WERI-Rb-1 (cell line): Measurements from ENCODE around the gene CLEC19A.

Experiments used
- DNase-seq: peaks from one replicate; pipeline ENCODE4 v3.0.0-alpha.2; 2020
- H3K27ac ChIP-seq: fragments of 250-450 bp; sonication (Bioruptor Pico); 2 replicates; pipeline ENCODE4 v1.5.1; 2020; ENCODE audit warnings: mild to moderate bottlenecking, moderate library complexity
- H3K27me3 ChIP-seq: fragments of 250-450 bp; sonication (Bioruptor Pico); 2 replicates; pipeline ENCODE4 v1.5.1; 2021; ENCODE audit warnings: mild to moderate bottlenecking, low read depth, moderate library complexity; ENCODE audit not compliant: insufficient read depth, severe bottlenecking
- H3K36me3 ChIP-seq: fragments of 250-450 bp; sonication (Bioruptor Pico); 2 replicates; pipeline ENCODE4 v1.5.1; 2020; ENCODE audit warnings: mild to moderate bottlenecking, moderate library complexity
- H3K4me3 ChIP-seq: 2 replicates; pipeline ENCODE4 v1.5.1; 2011; ENCODE audit warnings: low read depth, mild to moderate bottlenecking, control low read depth, low read length
- H3K9me3 ChIP-seq: fragments of 250-450 bp; sonication (Bioruptor Pico); 2 replicates; pipeline ENCODE4 v1.5.1; 2021; ENCODE audit warnings: mild to moderate bottlenecking, moderate library complexity; ENCODE audit not compliant: severe bottlenecking
- CTCF ChIP-seq: IDR thresholded peaks from 2 replicates; pipeline ENCODE4 v1.5.1; 2011; ENCODE audit warnings: low read depth, mild to moderate bottlenecking, control low read depth, inconsistent platforms, low read length

CLEC19A gene

DNA sequence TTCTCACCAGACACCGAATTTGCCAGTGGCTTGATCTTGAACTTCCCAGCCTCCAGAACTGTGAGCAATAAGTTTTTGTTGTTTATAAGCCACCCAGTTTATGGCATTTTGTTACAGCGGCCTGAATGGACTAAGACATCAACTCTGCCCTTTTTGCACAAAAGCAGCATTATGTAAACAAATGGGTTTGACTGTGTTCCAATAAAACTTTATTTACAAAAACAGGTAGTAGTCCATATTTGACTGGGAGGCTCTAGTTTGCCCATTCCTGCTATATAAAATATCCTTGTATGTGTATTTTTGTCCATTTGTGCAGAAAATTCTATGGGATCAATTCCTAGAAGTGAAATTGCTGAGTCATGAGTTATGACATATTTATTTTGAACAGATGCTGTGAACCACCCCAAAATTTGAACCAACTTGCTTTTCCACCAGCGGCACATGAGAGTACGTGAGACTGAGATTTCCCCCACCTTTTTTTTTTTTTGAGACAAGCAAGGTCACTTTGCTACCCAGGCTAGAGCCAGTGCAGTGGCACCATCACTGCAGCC lies 21.3 kb upstream of the CLEC19A start:
- no peaks in the 10 kb centered on the region for H3K27me3 ChIP-seq
- H3K27ac ChIP-seq: no peak overlapping the region
- no peaks in the 10 kb centered on the region for H3K9me3 ChIP-seq
- no peak for DNase-seq
- no peak overlapping the region for H3K4me3 ChIP-seq
- H3K36me3 ChIP-seq: no peaks in the 10 kb centered on the region
- no peak for TF ChIP-seq CTCF

- H3K4me3 ChIP-seq: no peak overlapping the region
- no peaks in the 10 kb centered on the region for H3K9me3 ChIP-seq
- H3K27ac ChIP-seq: no peak overlapping the region
- TF ChIP-seq CTCF: no peak
- DNase-seq: peak; percentile 34
- no peaks in the 10 kb centered on the region for H3K36me3 ChIP-seq
- no peaks in the 10 kb centered on the region for H3K27me3 ChIP-seq
Measured at GRCh38 chr16:19265380-19265930, 20.1 kb upstream of the CLEC19A start.

- no peak overlapping the region for H3K27ac ChIP-seq
- no peak for TF ChIP-seq CTCF
- H3K36me3 ChIP-seq: no peaks in the 10 kb centered on the region
- no peak for DNase-seq
- no peaks in the 10 kb centered on the region for H3K9me3 ChIP-seq
- H3K27me3 ChIP-seq: no peaks in the 10 kb centered on the region
- no peak overlapping the region for H3K4me3 ChIP-seq
Measured at GRCh38 chr16:19266774-19267173, 18.8 kb upstream of the CLEC19A start.

DNA sequence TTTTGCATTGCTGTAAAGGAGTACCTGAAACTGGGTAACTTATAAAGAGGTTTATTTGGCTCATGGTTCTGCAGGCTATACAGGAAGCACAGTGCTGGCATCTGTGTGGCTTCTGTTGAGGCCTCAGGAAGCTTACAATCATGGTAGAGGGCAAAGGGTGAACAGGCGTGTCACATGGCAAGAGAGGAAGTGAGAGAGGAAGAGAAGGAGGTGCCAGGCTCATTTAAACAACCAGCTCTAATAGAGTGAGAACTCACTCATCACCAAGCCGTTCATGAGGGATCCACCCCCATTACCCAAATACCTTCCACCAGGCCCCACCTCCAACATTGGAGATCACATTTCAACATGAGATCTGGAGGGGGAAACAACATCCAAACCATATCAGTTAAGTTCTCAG lies 16.4 kb upstream of the CLEC19A start:
- DNase-seq: no peak
- no peaks in the 10 kb centered on the region for H3K9me3 ChIP-seq
- H3K4me3 ChIP-seq: no peak overlapping the region
- no peaks in the 10 kb centered on the region for H3K36me3 ChIP-seq
- H3K27me3 ChIP-seq: no peaks in the 10 kb centered on the region
- no peak for TF ChIP-seq CTCF
- H3K27ac ChIP-seq: no peak overlapping the region

- no peak for TF ChIP-seq CTCF
- H3K27me3 ChIP-seq: no peaks in the 10 kb centered on the region
- DNase-seq: no peak
- H3K4me3 ChIP-seq: no peak overlapping the region
- no peak overlapping the region for H3K27ac ChIP-seq
- H3K9me3 ChIP-seq: no peaks in the 10 kb centered on the region
- H3K36me3 ChIP-seq: no peaks in the 10 kb centered on the region
Measured at GRCh38 chr16:19274165-19274797, 11.2 kb upstream of the CLEC19A start.

- no peak overlapping the region for H3K4me3 ChIP-seq
Measured at GRCh38 chr16:19278403-19278802, 7.1 kb upstream of the CLEC19A start.

More at GRCh38 chr16:19278403-19278802, 7.1 kb upstream of the CLEC19A start:
- no peak overlapping the region for H3K27ac ChIP-seq
- no peak for DNase-seq
- H3K9me3 ChIP-seq: no peaks in the 10 kb centered on the region
- TF ChIP-seq CTCF: no peak
- no peaks in the 10 kb centered on the region for H3K27me3 ChIP-seq
- no peaks in the 10 kb centered on the region for H3K36me3 ChIP-seq
